ENCODE results near the gene SWAP70.
"Not testable (repeated sequence)": the region's sequence is repeated elsewhere in the genome, so short reads cannot be mapped to it uniquely, and the experiment has no call there.

The SWAP70 gene

DNA sequence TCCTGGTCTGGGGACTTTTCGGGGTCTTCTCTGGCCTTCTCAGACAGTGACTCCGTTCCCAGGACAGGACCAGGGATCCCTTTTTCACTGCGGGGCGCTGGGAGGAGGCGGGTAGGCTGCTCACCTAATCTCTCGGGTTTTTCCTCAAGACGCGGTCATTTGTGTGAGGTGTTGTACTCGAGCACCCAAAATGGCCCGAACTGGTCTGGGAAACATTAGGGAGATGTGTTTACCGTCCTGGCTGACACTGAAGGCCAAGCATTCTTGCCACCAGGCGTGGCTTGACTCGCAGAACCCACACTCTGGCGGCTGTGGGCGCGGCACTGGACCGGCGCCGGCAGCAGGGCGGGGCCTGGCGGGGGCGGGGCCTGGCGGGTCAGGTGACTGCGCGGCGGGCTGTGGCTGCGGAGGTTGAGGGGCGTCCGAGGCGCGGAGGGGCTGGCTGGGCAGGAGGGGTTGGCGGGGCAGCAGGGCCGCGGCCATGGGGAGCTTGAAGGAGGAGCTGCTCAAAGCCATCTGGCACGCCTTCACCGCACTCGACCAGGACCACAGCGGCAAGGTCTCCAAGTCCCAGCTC lies at the start of gene SWAP70:
SWAP70 (plus strand) TSS at position 379 of the 577 bp plus-strand sequence; CDS start at position 482, 103 bp downstream.
- DNase-seq (ENCODE audit: low spot score), result peak; percentile 93

DNA sequence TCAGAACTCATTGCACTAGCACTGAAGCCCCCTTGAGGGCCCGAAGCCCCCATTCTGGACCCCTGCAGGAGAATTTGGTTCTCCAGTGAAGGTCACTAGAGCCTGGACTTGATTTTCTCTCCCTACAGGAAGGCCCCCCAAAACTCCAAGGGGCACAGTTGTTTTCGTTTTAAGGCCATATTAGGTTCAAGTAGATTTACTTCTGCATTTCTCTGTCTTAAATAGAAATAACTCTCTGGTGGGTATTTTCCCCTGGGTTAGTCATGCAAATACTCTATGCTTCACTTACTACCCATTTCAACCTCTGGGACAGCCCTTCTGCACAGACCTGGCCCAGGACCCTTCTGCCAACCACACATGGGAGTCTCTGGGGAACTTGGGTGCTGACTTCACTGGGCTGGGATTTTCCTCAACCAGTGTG lies 48.8 kb upstream of the SWAP70 start:
- DNase-seq (ENCODE audit: low spot score), result no peak

DNA sequence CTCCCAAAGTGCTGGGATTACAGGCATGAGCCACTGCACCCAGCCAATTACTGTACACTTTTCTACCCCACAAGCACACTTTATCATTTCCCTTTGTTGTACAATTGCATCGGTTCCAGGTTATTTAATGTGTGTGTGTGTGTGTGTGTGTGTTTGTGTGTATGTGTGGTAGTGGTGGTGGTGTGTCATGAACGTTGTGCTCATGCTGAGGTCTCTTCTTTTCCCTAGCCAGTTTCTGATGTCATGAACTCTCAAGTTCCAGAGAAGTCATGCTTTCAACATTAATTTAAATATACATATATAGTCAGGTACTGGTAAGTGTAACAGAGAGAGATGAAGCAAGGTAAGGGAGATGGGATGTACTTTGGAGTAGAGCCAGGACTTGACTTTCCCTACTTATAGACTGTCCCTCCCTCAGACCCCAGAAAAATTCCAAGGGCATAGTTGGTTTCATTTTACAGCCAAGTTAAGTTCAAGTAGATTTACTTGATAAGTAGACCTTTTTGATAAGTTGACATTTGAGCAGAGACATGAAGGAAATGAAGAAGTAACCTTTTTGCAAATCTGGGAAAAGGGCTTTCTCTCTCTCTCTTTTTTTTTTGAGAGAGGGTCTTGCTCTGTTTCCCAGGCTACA lies 47.7 kb upstream of the SWAP70 start:
- DNase-seq (ENCODE audit: low spot score), result no peak

DNA sequence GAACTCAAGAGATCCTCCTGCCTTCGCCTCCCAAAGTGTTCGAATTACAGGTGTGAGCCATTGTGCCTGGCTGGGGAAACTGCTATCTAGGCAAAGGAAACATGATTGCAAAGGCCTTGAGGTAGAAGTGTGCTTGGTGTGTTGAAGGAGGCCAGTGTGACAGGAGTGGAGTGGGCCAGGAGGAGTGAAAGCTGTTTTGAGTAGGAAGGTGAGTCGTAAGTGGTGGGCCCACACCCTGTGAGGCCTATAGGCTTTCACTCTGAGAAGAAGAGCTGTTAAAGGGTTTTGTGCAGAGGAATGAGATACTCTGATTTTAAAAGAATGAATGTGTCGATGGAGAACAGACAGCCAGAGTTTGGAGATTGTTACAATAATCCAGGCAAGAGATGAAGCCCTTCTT lies 47.0 kb upstream of the SWAP70 start:
- no peak for DNase-seq (ENCODE audit: low spot score)

DNA sequence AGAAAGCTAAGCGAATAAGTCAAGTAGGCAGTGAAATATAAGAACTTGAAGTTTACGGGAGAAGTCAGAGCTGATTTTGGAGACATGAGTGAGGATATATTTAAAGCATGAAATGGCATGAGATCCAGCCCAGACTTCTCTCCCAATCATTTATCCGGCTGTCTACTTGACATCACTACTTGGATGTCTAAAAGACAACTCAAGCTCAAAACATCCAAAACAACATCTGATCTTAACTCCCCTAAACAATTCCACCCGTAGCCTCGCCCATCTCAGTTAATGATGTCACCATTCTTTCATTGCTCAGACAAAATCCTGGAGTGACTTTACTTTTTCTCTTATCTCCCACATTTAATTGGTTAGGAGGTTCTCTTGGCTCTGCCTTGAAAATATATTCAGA lies 45.9 kb upstream of the SWAP70 start:
- peak; percentile 81 for DNase-seq (ENCODE audit: low spot score)

DNA sequence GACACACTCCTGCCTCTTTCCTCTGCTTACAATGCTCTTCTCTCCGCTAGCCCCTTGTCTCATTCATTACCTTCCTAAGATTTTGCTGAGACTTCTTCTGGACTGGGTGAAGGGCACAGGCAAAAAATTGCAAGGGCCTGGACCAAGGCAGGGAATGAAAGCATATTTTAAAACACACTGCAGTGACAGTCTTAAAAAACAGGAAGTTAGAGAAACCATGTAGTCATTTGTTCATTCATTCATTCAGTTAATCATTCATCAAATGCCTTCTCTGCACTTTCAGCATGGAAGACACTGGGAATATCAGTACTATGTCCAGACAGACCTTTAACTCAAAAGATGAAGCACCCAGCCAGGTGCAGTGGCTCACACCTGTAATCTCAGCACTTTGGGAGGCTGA lies 44.9 kb upstream of the SWAP70 start:
- DNase-seq (ENCODE audit: low spot score), result no peak

DNA sequence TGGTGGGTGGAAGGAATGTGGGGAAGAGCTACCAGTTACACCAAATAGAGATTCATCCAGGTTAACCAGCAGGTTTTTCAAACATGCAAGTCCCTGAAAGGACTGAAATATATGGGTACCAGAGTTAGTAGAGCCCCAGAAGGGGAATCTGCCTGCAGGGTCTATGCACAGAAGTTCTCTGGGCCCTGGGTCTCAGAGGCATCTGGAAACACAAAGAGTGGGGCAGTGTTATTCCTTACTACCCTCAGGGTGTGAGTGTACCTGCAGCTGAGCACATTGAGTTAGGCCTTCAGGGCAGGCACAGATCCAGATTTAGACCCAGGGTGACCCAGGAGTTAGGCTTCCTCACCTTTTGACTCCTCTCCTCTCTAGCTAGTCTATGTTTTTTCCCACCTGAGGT lies 43.9 kb upstream of the SWAP70 start:
- DNase-seq (ENCODE audit: low spot score), result no peak

DNA sequence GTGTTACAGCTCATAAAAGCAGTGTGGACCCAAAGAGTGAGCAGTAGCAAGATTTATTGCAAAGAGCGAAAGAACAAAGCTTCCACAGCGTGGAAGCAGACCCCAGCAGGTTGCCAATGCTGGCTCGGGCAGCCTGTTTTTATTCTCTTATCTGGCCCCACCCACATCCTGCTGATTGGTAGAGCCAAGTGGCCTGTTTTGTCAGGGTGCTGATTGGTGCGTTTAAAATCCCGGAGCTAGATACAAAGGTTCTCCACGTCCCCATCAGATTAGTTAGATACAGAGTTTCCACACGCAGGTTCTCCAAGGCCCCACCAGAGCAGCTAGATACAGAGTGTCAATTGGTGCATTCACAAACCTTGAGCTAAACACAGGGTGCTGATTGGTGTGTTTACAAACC lies 41.5 kb upstream of the SWAP70 start:
- DNase-seq (ENCODE audit: low spot score), result not testable (repeated sequence)

DNA sequence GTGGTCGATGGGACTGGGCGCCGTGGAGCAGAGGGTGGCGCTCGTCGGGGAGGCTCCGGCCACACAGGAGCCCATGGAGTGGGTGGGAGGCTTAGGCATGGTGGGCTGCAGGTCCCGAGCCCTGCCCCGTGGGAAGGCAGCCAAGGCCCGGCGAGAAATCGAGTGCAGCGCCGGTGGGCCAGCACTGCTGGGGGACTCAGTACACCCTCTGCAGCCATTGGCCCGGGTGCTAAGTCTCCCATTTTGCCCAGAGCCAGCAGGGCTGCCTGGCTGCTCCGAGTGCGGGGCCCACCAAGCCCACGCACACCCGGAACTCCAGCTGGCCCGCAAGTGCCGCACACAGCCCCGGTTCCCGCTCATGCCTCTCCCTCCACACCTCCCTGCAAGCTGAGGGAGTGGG lies 40.8 kb upstream of the SWAP70 start:
- not testable (repeated sequence) for DNase-seq (ENCODE audit: low spot score)

DNA sequence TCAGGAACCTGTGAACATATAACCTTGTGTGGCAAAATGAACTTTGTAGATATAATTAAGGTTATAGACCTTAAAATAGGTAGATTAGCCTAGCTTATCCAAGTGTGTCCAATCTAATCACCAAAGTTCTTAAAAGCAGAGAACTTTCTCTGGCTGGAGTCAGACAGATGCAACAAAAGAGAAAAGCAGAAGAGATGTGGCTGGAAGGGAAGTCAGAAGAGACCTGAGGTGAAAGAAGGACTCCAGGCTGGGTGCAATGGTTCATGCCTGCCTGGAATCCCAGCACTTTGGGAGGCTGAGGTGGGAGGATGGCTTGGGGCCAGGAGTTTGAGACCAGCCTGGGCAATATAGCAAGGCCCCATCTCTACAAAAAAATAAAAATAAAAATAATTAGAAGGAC lies 39.4 kb upstream of the SWAP70 start:
- no peak for DNase-seq (ENCODE audit: low spot score)

DNA sequence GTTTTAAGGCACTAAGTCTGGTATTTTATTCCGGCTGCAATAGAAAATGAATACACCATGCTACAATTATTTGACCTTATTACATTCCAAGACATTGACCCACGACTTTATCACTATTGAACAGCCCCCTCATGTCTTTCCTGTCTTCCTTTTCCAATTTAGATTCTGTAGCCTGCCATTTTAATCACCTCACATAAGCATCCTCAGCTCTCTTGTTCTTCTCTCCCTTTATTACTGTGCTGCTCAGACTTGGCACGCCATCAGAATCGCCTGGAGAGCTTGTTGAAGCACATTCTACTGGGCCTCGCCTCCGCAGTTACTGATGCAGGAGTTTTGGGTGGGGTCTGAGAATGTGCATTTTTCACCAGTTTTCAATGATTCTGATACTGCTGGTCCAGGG lies 38.7 kb upstream of the SWAP70 start:
- no peak for DNase-seq (ENCODE audit: low spot score)

DNA sequence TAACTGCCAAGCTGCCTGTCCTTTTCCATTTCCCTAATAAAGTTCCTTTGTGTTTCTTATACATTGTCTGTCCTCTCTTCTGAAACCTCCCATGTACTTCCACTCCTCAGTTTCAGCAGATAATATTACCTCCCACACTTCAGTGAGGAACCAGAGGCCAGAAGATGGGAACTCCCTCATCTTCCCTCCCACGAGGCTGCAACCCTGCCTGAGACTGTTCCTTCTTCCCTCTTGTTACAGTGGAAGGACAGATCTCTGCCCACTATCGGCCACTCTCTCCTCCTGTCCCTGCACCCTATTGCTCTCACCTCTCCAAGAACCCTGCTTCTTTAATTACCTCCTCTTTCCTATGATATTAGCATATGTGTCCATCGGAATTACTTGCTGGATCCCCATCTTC lies 38.1 kb upstream of the SWAP70 start:
- no peak for DNase-seq (ENCODE audit: low spot score)

DNA sequence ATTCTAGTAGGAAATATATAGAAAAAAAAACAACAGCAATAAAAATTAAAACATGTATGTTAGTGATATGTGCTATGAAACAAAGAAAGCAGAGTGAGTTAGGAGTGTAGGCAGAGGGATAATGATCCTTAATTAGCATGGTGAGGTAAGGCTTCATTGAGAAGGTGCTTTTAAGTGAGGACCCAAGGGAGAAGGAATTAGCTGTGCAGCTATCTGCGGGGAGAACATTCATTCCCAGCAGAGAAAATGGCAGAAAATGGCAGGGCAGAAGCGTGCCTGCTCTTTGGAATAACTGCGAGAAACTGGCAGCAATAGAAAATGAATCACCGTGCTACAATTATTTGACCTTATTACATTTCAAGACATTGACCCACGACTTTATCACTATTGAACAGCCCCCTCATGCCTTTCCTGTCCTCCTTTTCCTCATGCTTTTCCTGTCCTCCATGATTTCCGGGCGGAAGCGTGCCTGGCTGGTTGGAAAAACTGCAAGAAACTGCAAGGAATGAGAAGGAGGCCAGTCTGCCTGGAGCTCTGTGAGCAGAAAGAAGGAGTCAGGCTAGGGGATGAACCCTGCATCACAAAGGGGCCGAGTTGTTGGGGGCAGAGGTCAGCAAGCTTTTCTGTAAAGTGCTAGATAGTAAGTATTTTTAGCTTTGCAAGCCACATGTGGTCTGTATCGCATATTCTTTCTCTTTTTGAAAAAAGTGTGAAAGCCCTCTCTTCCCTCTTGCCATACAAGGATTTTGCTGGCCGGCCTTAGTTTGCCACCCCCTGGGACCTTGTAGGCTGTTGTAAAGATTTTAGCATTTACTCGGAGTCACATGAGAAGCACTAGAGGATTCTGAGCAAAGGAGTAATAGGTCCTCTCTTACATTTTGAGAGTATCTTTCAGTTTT lies 37.1 kb upstream of the SWAP70 start:
- no peak for DNase-seq (ENCODE audit: low spot score)

DNA sequence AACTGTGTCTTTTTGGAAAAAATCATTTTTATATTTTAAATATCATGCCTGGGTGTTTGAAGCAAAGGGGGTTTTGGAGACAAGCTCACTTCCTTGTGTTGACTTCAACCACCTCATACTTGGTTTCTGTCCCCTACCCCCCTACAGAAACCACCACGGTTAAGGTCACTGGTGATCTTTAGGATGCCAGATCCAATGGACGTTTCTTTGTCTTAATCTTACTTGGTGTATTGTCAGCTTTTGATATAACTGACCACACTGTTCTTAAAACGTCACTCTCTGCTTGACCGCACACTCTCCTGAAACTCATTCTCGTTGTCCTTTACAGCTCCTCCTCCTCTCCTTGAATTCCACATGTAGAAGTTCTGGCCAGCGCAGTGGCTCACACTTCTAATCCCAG lies 34.8 kb upstream of the SWAP70 start:
- no peak for DNase-seq (ENCODE audit: low spot score)

DNA sequence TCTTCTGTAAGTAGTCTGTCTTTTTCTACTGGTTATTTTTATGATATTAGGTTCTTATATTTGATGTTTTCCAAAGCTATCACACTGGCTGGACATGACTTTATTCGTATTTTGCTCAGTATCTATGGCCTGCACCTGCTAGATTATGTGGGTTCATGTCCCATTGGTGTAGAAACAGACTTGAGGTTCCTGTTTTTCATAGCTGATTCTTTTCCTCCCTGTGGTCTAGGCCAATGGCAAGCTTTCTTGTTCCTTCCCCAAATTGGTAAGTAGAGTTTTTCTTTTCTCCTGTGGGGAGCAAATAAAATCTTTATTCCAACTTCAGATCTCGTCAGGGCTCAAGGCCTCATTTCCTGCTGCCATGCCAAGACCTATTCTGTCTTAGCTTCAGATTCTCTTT lies 30.2 kb upstream of the SWAP70 start:
- no peak for DNase-seq (ENCODE audit: low spot score)

DNA sequence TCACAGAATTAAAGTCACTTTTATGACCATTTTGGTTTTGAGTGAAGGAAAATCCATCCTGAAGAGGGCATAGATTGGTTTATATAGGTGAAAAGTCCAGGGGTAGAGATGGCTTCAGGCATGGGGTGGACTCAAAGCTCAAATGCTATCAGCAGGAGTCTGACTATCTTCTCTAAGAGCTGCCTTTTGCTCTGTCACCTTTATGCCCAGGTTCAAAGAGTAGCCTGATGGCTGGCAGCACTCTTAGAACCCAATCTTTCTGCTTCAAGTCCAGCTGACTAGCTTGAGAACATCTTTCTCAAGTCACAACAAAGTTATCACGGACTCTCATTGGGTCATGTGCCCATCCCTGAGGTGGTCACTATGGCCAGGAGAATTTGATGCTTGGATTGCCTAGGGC lies 27.2 kb upstream of the SWAP70 start:
- no peak for DNase-seq (ENCODE audit: low spot score)

DNA sequence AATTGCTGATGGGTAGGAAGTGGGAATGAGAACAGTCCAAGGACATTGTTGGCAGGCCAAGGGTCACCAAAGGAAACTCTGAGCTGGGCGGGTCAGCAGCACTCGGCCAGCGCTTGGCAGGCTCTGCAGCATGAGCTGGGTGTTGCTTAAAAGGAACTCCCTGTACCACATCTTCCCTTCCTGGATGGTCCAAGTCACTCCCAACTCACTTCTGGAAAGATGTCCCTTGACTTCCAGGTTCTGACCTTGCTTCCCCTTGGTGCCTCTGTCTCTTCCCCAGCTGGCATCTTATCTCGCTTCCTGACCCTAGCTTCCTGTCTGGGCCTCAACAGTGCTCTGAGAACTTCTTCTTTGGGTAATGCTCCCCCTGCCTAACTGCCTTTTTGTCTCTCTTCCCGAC lies 24.8 kb upstream of the SWAP70 start:
- no peak for DNase-seq (ENCODE audit: low spot score)

DNA sequence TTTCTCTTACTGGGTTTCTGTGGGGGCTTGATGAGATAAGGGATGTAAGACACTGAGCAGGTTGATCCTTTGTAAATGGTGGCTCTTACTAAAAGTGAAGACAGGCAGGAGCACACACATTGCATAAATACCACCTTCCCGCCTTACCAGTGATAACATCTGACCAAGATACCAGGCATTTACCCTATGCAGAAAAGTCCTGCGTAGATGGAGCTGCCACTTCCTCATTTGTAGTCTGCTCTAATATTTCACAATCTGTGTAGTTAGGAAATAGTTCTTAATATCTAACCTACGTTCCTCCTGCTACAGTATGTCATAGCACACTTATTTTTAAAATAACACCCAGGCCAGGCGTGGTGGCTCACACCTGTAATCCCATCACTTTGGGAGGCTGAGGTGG lies 23.9 kb upstream of the SWAP70 start:
- DNase-seq (ENCODE audit: low spot score), result no peak

DNA sequence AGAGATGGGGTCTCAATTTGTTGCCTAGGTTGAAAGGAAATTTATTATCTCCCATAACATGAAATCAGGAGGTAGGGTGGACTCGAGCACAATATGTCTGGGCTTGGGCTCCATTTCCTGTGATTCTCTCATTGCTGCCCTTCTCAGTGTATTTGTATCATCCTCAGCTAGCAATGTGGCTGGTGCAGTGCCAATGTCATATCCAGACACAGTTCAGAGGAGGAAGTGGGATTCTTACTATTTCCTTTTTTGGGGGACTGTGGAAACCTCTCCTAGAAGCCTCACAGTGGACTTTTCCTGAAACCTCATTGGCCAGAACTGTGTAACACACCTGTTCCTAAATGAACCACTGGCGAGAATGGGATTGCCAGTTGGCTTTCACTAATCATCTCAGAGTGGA lies 21.0 kb upstream of the SWAP70 start:
- DNase-seq (ENCODE audit: low spot score), result no peak

DNA sequence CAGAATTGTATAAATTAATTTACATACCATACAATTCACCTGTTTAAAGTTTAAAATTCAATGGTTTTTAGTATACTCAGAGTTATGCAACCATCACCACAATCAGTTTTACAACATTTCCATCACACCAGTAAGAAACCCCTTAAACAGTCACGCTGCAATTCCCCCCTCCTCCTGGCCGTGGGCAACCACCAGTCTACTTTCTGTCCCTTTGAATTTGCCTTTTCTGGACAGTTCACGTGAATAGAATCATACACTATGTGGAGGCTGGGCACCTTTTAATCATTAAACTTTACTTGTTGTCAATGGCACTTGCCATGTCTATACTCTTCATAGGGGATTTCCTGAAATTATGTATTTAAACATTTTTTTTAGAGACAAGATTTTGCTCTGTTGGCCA lies 20.1 kb upstream of the SWAP70 start:
- DNase-seq (ENCODE audit: low spot score), result no peak

DNA sequence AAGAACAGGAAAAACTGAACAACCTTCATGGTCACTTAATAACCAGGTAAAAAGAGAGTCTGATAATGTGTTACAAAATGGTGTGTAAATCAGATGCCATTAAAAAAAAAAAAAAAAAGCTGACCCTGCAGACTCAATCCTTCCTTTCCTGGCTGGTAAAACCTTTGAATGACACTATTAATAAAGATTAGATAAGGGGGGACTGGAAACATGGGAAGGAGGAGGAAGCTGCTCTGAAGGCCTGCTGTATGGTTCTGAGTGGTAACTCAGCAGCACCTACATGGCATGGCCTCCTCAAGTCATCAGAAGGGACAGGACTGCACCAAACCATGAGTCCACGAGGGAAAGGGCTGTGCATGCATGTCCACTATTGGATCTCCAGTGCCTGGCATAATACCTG lies 18.0 kb upstream of the SWAP70 start:
- no peak for DNase-seq (ENCODE audit: low spot score)

DNA sequence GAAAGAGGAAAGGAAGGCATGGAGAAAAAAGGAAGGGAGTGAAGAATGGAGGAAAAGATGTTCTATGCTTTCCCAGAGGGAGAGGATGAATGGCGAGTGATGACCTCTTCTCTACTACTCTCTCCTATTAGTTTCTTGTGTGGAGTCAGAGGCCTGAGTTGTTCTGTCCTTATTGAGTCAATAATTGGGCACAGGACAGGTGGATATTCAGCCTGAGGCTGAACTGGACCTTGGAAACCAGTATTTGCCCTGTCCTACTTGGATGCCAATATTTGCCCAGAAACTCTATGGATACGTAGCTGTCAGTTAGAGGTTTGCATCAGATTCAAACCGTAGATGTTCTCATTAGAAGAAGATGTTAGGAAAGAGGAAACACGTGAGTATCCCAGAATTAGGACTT lies 17.6 kb upstream of the SWAP70 start:
- no peak for DNase-seq (ENCODE audit: low spot score)

DNA sequence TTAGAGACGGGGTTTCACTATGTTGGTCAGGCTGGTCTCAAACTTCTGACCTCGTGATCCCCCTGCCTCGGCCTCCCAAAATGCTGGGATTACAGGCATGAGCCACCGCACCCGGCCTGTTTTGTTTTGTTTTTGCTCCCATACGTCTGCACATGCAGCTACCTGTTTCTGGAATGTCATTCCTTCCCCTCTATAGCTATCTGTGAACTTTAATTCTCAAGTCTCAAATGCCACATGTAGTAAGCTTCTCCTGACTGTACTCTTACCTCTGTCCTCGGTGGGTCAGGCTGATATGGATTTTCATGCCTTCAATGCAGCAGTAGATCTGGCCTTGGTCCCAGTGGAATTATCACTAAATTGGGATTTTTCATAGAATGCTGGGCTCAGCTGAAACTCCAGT lies 12.4 kb upstream of the SWAP70 start:
- no peak for DNase-seq (ENCODE audit: low spot score)
